HG02571 (cell line): ENCODE data around the gene DDX19B.
A peak's percentile ranks its signal among the peaks of the same experiment; 100 is the strongest.
"Not testable (repeated sequence)": the region's sequence is repeated elsewhere in the genome, so short reads cannot be mapped to it uniquely, and the experiment has no call there.

Experiments used
- ATAC-seq: cut with Tn5 transposase; IDR thresholded peaks from one replicate; pipeline ENCODE4 v1.9.1; 2021; ENCODE audit warnings: mild to moderate bottlenecking, moderate library complexity; ENCODE audit not compliant: unreplicated experiment

DDX19B gene

GRCh38 chr16:70298988-70299938 is at the start of gene DDX19B:
DDX19B (plus strand) TSS chr16:70299186; CDS start chr16:70299298, 112 bp downstream.
- ATAC-seq = peak; percentile 77

- not testable (repeated sequence) for ATAC-seq
Measured at GRCh38 chr16:70249697-70250096, 49.3 kb upstream of the DDX19B start.

DNA sequence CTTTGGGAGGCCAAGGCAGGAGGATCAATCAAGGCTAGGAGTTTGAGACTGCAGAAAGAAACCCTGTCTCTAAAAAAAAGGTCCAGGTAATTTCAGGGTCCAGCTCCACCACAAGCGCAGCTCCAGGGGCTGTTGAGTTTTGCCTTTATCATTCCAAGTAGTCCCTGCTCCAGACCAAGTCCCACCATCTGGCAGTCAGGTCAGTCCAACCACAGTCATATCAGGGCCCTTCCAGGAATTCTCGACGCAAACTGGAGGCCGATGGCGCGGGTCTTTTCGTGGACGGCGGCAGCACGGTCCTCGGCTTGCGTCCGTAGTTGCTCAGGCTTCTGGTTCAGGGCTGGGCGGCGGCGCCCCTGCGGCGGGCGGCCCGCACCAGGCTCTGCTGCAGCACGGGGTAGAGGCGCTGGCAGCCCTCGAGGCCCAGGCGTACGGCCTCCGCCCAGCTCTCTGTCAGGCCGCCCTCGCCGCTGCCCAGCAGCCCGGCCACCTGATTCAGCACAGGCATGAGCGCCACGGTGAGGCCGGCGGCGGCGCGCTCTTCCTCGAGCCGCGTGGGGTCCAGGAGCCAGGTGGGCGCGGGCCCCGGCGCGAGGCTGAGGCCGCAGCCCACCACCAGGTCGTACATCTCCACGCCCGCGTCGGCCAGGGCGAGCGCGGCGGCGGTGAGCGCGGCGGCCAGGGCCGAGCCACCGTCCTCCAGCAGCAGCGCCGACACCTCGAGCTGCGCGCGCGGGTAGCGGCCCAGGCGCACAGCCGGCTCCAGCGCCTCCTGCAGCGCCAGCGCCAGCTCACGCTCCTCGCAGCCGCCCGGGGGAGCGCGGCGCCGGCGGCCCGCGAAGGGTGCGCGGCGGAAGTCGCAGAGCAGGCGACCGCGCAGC is 48.0 kb upstream of the DDX19B start:
- ATAC-seq = peak; percentile 35

DNA sequence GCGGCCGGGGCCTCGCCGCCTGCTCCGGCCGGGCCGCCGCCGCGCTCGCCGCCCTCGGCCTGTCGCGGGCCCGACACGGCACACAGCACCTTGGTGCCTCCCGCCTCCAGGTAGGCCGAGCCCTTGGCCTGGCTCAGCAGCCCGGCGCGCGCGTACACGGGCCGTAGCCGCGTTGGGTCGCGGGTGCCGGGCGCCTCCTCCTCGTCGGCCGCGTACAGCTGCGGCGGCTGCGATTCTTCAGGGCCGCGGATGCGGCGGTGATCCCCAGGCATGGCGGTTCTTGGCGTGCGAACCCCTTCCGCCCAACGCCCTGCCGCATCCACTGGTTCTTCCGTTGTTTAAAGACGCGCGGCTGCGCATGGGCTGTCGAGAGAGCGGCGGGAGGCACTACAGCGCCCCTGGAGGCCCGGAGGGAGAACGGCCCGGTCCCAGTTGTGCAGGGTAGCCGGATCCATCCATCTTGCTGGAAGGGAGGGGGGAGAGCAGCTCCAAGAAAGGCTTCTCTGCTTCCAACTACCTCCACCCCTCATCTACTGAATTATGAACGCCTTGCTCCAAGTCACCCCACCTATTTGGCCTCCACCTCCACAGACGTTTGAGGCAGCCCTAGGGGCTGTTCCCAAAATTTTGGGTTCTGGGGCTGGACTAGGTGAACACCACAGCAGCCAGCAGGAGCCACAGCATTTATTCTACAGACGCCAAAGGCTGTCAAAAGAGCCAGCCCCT is 47.2 kb upstream of the DDX19B start, which contains the start of gene EXOSC6:
EXOSC6 (minus strand) TSS at position 312 of the 726 bp plus-strand sequence; CDS start at position 272, 40 bp downstream.
- ATAC-seq = peak; percentile 79

DNA sequence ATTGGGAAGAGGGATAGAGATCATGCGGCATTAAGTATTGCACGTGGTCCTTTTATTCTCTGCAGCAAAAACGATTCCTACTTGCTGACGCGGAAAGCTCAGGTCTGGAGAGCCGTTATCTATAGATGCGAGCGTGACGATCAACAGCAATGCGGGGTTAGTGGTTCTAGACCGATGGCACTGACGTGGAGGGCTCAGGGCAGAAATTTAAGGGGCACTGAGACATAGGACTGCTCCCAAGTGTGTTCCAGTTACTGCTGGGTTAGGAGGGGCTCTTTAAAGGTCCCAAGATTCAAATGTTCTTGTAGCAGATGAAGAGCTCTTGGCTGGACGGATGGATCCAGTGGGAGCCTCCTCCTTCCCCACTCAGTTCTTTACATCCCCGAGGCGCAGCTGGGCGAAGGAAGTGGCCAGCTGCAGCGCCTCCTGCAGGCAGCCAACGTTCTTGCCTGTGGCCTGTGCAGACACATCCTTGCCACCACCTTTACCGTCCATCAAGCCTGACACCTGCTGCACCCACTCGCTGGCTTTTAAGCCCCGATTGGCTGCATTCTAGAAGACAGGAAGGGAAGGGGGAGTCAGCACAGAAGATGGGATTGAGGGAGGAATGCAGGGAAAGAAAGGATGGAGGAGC is 46.5 kb upstream of the DDX19B start:
- no peak for ATAC-seq

DNA sequence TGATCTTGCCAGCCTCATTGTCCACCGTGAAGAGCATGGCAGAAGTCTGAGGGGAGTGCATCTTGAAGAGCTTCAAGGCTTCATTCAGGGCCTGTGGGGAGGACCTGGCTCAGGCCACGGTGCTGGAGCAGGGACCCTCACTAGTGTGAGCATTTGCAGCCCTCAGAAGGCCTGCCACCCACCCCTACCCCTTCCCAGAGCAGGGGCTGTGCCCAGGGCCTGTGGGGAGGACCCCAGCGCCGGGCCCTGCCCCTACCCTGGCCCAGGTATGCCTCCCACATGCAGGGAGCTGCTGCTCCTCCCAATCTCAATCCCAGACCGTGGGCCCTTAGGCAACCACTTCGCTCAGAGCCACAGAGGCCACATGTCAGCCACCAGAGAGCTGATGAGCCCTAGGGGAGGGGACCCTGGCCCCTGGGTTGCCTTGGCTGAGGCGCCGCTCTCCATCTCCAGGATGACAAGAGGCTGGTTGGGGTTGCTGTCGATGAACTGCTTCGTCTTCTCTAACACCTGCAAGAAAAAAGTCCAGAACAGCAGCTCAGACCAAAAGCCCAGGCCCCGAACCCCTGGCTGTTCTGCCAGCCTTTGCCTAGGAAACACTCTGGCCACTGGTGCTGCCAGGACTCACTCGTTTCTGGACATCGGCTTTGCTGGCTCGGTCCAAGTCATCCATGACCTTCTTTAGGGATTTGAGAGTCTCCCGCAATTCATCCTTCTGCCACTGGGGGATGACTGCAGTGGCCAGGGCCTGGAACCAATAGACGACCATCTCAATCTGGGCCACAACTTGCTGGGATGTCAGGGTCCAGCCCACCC is 45.5 kb upstream of the DDX19B start:
- no peak for ATAC-seq

- ATAC-seq = no peak
Measured at GRCh38 chr16:70254180-70254964, 44.6 kb upstream of the DDX19B start.

- no peak for ATAC-seq
Measured at GRCh38 chr16:70254965-70255286, 44.1 kb upstream of the DDX19B start.

DNA sequence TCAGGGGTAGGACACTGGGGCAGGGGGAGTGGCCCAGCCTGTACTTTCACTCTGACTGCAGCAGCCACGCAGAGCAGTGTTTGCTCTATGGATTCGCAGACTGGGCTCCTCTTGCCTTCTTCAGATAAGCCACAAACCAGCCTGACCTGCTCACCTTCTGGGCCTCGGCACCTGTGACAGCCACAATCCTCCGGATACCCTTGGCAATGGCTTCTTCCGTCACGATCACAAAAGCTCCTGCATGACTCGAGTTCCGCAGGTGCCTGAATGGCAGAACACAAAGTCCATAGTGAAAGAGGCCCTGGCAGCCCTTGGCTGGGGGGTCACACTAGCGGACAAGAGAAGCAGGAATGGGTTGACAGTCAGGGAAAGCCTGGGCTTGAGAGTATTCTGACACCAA is 43.4 kb upstream of the DDX19B start:
- no peak for ATAC-seq

DNA sequence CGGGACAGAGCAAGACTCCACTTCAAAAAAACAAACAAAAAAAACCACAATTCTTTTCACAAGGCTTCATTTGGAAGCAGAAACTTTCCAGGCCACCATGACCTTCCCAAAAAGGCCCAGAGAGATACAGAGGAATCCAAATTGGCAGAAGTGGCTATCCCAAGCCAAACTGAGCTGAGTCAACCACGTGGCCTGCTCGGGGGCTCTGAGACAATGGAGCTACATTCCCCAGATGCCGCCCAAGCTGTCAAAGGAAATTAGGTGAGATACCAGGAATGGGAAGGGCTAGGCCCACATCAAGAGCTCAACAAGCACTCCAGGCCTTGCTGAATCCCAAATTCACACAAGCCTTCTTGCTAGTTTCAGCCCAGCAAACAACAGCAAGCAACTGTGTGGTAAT is 41.6 kb upstream of the DDX19B start:
- ATAC-seq = no peak

GRCh38 chr16:70258065-70258464 is 40.9 kb upstream of the DDX19B start:
- no peak for ATAC-seq

DNA sequence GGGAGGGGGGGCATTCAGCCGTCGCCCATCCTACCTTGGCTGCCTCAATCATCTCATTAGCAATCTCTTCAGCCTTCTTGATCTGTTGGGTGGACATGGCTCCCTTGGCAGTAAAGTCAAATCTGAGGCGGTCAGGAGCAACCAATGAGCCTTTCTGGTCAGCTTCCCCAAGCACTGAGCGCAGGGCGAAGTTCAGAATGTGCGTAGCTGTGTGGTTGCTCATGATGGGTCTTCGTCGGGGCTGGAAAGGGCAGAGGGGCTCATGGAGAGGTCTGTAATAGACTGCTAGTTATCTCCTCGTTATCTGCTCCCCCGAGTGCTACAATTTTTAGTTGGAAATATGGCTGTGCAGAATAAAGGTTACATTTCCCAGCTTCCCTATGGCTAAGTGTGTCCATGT is 40.0 kb upstream of the DDX19B start:
- no peak for ATAC-seq

GRCh38 chr16:70259903-70260302 is 39.1 kb upstream of the DDX19B start:
- not testable (repeated sequence) for ATAC-seq

DNA sequence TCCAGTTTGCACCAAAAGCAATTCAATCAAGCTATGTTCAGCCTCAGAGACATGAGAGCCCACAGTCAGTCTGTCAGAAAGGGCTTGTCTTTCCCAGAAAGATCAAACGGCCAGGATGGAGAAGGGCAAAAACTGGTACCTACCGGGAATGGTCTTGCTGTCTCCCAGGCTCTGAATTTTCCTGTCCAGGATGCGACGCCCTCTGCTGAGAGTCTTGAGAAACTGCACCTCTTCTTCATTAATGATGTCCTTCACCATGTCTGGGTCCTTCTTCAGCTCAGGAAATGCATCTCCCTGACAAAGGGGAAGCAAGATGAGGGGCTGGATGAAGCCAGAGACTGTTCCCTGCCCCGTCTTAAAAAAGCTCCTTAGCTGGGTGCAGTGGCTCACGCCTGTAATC is 31.5 kb upstream of the DDX19B start:
- no peak for ATAC-seq

DNA sequence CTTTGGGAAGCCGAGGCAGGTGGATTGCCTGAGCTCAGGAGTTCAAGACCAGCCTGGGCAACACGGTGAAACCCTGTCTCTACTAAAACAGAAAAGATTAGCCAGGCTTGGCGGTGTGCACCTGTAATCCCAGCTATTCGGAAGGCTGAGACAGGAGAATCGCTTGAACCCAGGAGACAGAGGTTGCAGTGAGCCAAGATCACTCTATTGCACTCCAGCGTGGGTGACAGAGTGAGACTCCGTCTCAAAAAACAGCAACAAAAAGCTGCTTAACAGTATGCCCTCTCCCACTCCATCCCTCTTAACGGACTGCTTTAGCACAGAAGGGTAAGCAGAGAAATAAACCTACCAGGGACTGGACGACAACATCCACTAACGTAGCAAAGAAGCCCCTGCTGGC is 31.1 kb upstream of the DDX19B start:
- ATAC-seq = not testable (repeated sequence)

DNA sequence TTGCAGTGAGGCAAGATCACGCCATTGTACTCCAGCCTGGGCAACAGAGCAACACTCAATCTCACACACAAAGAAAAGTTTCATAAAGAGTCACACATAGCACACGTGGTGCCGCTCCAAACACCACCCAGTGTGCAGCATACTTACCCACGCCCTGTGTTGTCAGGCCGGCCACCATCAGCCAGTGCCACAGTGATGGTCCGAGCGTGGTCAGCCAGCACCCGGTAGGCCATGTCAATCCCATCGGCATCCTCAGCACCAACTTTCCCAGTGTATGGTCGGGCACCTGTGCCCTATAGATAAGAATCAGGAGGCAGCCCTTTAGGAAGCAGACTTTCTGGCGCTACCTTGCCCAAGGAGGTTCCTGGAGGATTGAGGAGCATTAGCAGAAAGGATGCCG is 29.5 kb upstream of the DDX19B start:
- no peak for ATAC-seq

GRCh38 chr16:70270176-70270575 is 28.8 kb upstream of the DDX19B start:
- ATAC-seq = no peak

DNA sequence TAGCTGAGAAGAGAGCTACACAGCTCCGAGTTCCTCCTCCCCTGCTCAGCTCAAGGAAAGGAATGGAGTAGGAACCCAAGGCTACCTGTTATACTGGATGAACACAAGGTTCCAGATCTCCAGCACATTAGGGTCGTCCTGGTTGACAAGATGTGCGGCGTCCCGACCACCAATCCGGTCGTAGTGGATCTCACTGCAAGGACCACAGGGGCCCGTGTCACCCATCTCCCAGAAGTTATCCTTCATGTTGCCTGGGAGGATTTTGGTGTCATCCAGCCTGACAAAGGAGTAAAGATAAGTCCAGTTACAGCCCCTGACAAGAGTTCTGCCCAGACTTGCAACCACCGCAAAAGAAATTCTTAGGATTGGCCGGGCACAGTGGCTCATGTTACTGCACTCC is 27.3 kb upstream of the DDX19B start:
- no peak for ATAC-seq

GRCh38 chr16:70276392-70276791 is 22.6 kb upstream of the DDX19B start:
- no peak for ATAC-seq
